Lower leg skin (tissue), 4 donors: ENCODE data around the gene RELT. TPM values are rescaled to one million over a fixed set of nuclear protein-coding genes. Genes with fewer than 3 reads are reported as not detected.

Source experiments
- DNase-seq, 2 donors: peaks; one replicate each; pipeline ENCODE4 v3.0.0-alpha.2; 2019; ENCODE audit warnings: low spot score in 2 of 2
- H3K4me3 ChIP-seq: fragments of 200-600 bp; sonication (generic); 2 replicates; pipeline ENCODE4 v1.5.1; 2017; ENCODE audit warnings: mild to moderate bottlenecking, low read depth; ENCODE audit not compliant: poor library complexity, severe bottlenecking
- POLR2A ChIP-seq, 2 donors: fragments of 450-650 bp; IDR thresholded peaks; one replicate each; pipeline ENCODE4 v1.6.1; 2016 to 2017; ENCODE audit warnings: antibody characterized with exemption in 2 of 2, mild to moderate bottlenecking in 1 of 2, moderate library complexity in 1 of 2
- WGBS, 2 donors: methylation state at CpG; one replicate each; pipeline ENCODE4 v1.1.5; 2018; 5-methylcytosine and 5-hydroxymethylcytosine counted together
- intact Hi-C: fragments of 100-400 bp; cut with DNase I; formaldehyde crosslinking; loops from one replicate; pipeline ENCODE4 v1.15.0; 2023; ENCODE audit warnings: low total_unique reads
- total RNA-seq, 4 donors: library from RNA; depleted of rRNA; stranded (reverse); fragments of >200 nt; gene quantifications; one replicate each; pipeline ENCODE4 v1.1.0, GENCODE V29; 2016
- TF ChIP-seq, protein P1 (sequence below), 3 donors: fragments of 450-650 bp; IDR thresholded peaks; one replicate each; pipeline ENCODE4 v1.5.1; 2016; ENCODE audit warnings: antibody characterized with exemption in 3 of 3, mild to moderate bottlenecking in 3 of 3, moderate library complexity in 2 of 3

RELT gene
- total RNA-seq, 4 donors from 2014 or later: 2.1 to 4.8 (median 4.4) TPM

DNA sequence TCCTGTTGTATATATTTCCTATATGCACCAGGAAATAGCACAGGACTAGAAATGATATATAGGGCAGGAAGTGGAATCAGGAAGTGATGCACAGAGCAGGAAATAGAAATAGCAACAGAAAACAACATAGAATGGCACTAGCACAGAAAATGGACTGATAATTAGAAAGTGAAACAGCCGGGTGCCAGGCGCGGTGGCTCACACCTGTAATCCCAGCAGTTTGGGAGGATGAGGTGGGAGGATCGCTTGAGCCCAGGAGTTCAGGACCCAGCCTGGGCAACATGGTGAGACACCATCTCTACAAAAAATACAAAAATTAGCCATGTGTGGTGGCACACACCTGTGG, 10.0 kb upstream of the RELT start:
- no peak for DNase-seq
- 90 to 96% methylated on average over 4 of the region's 4 CpGs for WGBS, 2 donors
- intact Hi-C loops: no loop called here
- TF ChIP-seq POLR2A (IDR thresholded peaks at IDR 0.05): no peak
- TF ChIP-seq, protein P1, sequence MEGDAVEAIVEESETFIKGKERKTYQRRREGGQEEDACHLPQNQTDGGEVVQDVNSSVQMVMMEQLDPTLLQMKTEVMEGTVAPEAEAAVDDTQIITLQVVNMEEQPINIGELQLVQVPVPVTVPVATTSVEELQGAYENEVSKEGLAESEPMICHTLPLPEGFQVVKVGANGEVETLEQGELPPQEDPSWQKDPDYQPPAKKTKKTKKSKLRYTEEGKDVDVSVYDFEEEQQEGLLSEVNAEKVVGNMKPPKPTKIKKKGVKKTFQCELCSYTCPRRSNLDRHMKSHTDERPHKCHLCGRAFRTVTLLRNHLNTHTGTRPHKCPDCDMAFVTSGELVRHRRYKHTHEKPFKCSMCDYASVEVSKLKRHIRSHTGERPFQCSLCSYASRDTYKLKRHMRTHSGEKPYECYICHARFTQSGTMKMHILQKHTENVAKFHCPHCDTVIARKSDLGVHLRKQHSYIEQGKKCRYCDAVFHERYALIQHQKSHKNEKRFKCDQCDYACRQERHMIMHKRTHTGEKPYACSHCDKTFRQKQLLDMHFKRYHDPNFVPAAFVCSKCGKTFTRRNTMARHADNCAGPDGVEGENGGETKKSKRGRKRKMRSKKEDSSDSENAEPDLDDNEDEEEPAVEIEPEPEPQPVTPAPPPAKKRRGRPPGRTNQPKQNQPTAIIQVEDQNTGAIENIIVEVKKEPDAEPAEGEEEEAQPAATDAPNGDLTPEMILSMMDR (IDR thresholded peaks at IDR 0.05): no peak
- no peak overlapping the region for H3K4me3 ChIP-seq

GRCh38 chr11:73366953-73367352, 9.2 kb upstream of the RELT start:
- WGBS, 2 donors: 73 to 76% methylated on average over 6 of the region's 6 CpGs
- H3K4me3 ChIP-seq: no peak overlapping the region
- TF ChIP-seq, protein P1 (IDR thresholded peaks at IDR 0.05): no peak
- no peak for TF ChIP-seq POLR2A (IDR thresholded peaks at IDR 0.05)
- no peak for DNase-seq
- intact Hi-C loops: no loop called here

- TF ChIP-seq, protein P1 (IDR thresholded peaks at IDR 0.05): no peak
- no peak for TF ChIP-seq POLR2A (IDR thresholded peaks at IDR 0.05)
- DNase-seq: no peak
- intact Hi-C loops: no loop called here
- no peak overlapping the region for H3K4me3 ChIP-seq
- WGBS, 2 donors: 74 to 79% methylated on average over 17 to 18 of the region's 20 CpGs
Measured at GRCh38 chr11:73367482-73368024, 8.6 kb upstream of the RELT start.

DNA sequence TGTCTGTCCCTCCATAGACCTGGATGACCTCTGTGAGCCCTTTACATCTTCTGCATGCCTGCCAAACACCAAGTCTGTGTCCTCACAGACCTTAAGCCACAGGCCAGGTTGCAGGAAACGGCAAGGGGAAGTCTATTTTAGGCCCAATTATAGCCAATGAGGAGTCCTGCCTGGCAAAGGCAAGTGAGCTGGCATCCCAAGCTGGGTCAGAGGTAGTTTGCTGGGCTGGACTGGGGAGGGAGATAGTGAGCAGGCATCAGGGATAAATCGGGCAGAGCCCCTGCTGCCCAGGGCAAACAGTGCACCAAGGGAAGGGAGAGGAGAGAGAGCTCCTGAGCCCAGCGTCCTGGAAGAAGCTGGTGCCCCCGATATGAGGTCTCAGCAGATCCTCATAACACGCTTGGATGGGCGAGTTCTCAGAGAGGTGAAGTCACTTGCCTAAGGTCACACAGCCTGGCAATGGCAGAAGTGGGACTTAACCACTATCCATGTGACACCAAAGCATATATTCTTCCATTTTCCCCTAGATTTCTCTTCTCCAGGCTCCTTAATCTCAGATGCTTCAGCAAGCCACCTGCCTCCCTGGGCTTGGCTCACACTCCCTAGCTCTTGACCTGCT, 3.7 kb upstream of the RELT start:
- TF ChIP-seq, protein P1 (IDR thresholded peaks at IDR 0.05): no peak
- no peak for TF ChIP-seq POLR2A (IDR thresholded peaks at IDR 0.05)
- WGBS, 2 donors: 68 to 69% methylated on average over 6 of the region's 6 CpGs
- intact Hi-C loops: no loop called here
- no peak for DNase-seq
- no peak overlapping the region for H3K4me3 ChIP-seq

DNA sequence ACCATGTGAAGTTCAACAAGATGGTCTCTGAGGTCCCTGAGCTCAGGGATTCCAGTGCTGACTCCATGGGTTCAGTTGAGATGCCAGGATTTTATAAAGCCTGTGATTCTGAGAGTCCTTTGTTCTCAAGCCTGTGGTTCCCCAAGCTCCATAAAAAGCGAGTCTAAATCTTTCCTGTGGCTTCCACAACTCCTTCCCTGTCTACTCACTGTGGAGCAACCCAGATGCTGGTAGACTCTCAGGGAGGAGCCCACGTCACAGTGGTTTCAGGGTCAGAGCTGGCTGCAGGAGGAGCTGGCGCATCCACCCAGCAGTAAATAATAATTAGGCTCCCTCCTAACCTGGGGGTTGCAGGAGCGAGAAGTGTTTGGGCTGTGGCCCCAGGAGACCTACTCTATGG, 2.0 kb upstream of the RELT start:
- TF ChIP-seq, protein P1 (IDR thresholded peaks at IDR 0.05): no peak
- no peak for TF ChIP-seq POLR2A (IDR thresholded peaks at IDR 0.05)
- intact Hi-C loops: no loop called here
- WGBS, 2 donors: 61 to 80% methylated on average over 4 of the region's 4 CpGs
- DNase-seq: no peak
- H3K4me3 ChIP-seq: no peak overlapping the region

DNA sequence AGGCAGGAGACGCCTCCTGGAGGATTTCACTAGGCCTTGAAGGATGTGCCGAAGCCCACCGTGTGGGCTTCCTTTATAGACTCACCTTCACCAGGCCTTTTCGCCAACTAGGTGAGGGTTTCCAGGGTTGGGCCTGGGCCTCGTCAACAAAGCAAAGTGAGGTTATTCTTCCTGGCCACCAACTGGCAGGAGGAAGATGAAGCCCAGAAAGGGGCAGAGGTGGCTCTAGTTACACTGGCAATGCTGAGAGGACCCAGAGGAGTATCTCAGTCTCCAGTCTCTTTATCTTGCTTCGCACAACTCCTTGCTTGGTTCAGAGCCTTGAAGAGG, 404 bp upstream of the RELT start:
- WGBS, 2 donors: 63 to 66% methylated on average over 6 of the region's 6 CpGs
- no peak for DNase-seq
- TF ChIP-seq POLR2A (IDR thresholded peaks at IDR 0.05): no peak
- TF ChIP-seq, protein P1 (IDR thresholded peaks at IDR 0.05): no peak
- no peak overlapping the region for H3K4me3 ChIP-seq
- intact Hi-C loops: no loop called here
